Upper lobe of right lung (tissue), 1 donor: ENCODE data around the gene GRIK3. TPM values are rescaled to one million over a fixed set of nuclear protein-coding genes. Genes with fewer than 3 reads are reported as not detected.

Experiments
- ATAC-seq: fragments of 200-7000 bp; cut with Tn5 transposase; one replicate; pipeline ENCODE4 v1.9.1; 2020; ENCODE audit warnings: mild to moderate bottlenecking, moderate library complexity
- DNase-seq: peaks from one replicate; pipeline ENCODE4 v3.0.0-alpha.2; 2020
- H3K27ac ChIP-seq: fragments of 200-600 bp; one replicate; pipeline ENCODE4 v1.8.0; 2022
- H3K27me3 ChIP-seq: fragments of 200-600 bp; one replicate; pipeline ENCODE4 v1.8.0; 2022; ENCODE audit warnings: mild to moderate bottlenecking
- H3K36me3 ChIP-seq: fragments of 200-600 bp; one replicate; pipeline ENCODE4 v1.8.0; 2022
- H3K4me1 ChIP-seq: fragments of 200-600 bp; one replicate; pipeline ENCODE4 v1.8.0; 2022
- H3K4me3 ChIP-seq: fragments of 200-600 bp; one replicate; pipeline ENCODE4 v1.8.0; 2022; ENCODE audit warnings: mild to moderate bottlenecking
- H3K9me3 ChIP-seq: fragments of 200-600 bp; one replicate; pipeline ENCODE4 v1.8.0; 2022
- intact Hi-C: fragments of 100-400 bp; cut with DNase I; formaldehyde crosslinking; loops from one replicate; pipeline ENCODE4 v1.11.0; 2022
- total RNA-seq: library from RNA; stranded (reverse); fragmentation: NEBNext Ultra II Directional; extraction: Animal tissue kit (Norgen Biotek cat#: 25700); gene quantifications from one replicate; pipeline ENCODE4 v1.2.1, GENCODE V29; 2021
- TF ChIP-seq, protein P1 (sequence below): fragments of 200-600 bp; IDR thresholded peaks from one replicate; pipeline ENCODE4 v1.8.0; 2022; ENCODE audit warnings: antibody characterized with exemption
- donor health status: DM: no; HTN: yes; CAD: no; lungs with severe emphysema.

The GRIK3 gene
- total RNA-seq, 1 donor from 2014 or later, result not detected

DNA sequence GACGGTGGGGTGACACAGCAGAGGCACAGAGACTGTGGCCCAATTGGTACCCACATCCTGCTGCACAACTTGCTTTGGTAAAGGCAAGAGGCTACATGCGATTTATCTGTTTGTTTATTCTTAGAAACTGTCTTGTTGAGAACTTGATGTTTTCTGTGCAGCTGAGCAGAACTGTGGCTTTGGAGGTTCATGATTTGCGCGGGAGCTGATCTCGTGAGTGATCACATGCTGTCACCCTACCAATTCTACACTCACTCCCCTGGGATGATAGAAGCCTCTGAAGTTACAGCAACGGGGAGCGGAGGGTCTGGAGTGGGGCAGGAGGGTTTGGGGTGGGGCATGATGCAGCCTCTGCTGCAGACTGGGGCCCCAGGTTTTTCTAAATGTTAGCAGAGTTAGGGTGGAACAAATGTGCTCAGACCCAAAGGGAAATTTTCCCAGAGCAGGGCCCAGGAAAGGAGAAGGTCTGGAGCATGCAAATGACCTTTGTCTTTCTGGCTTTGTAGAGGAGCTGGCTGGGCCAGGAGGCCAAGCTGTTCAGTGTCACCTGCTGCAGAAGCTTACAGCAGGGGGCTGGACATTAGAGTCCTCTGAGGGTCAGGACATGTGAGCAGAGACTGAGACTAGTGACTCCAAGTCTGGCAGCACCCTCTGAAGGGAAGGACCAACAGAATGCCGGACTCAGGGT is 83.6 kb downstream of the GRIK3 start:
- TF ChIP-seq, protein P1, sequence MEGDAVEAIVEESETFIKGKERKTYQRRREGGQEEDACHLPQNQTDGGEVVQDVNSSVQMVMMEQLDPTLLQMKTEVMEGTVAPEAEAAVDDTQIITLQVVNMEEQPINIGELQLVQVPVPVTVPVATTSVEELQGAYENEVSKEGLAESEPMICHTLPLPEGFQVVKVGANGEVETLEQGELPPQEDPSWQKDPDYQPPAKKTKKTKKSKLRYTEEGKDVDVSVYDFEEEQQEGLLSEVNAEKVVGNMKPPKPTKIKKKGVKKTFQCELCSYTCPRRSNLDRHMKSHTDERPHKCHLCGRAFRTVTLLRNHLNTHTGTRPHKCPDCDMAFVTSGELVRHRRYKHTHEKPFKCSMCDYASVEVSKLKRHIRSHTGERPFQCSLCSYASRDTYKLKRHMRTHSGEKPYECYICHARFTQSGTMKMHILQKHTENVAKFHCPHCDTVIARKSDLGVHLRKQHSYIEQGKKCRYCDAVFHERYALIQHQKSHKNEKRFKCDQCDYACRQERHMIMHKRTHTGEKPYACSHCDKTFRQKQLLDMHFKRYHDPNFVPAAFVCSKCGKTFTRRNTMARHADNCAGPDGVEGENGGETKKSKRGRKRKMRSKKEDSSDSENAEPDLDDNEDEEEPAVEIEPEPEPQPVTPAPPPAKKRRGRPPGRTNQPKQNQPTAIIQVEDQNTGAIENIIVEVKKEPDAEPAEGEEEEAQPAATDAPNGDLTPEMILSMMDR, result no peak
- Histone ChIP-seq H3K27me3 (peaks cover 5% of the 10 kb centered on the region), H3K27ac (no peak overlapping the region), H3K4me1 (no peaks in the 10 kb centered on the region), H3K4me3 (no peak overlapping the region), H3K9me3 (no peaks in the 10 kb centered on the region), H3K36me3 (no peaks in the 10 kb centered on the region)
- ATAC-seq (no peak), DNase-seq (no peak)
- intact Hi-C loops, result no loop called here

DNA sequence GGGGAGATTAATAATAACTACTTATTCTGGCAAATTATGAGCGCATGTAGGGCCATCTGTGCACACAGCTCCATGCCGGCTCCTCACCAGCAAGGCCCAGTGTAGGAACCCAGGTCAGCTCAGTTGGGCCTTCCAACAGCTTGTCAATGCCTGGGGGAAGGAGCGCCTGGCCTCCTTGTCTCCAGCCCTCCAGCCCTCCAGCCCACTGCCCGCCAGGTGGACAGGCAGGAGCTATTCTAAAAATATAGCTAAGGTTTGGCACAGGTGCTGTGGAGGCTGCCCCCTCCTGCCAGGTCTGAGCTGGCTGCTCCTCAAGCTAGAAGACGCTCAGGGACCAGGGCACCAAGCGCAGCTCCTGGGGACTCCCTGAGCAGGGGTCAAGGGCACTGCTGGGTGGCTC is 85.7 kb downstream of the GRIK3 start:
- DNase-seq, result no peak
- no peak for ATAC-seq
- TF ChIP-seq, protein P1, result no peak
- no peak overlapping the region for H3K27ac ChIP-seq
- intact Hi-C loops, result no loop called here
- no peak overlapping the region for H3K4me3 ChIP-seq
- no peaks in the 10 kb centered on the region for H3K36me3 ChIP-seq
- H3K9me3 ChIP-seq, result no peaks in the 10 kb centered on the region
- H3K27me3 ChIP-seq, result peaks cover 5% of the 10 kb centered on the region
- no peaks in the 10 kb centered on the region for H3K4me1 ChIP-seq

DNA sequence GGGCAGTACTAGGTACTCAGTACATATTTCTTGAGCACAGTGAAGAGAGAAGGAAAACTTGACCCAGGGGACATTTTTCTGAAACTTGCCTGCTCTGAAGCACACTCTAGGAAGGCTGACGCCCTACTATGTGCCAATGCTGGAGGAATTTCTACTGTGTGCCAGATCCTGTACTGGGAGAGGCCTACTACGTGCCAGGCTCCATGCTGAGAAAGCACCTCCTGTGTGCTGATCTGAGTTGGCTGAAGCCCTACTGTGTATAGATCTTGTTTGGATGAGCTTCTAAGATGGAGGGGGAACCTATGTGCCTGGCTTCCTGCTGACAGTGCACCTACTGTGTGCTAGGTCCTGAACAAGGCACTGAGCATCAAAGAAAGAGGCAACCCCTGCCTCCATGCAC is 86.2 kb downstream of the GRIK3 start:
- no peak overlapping the region for H3K4me3 ChIP-seq
- ATAC-seq, result no peak
- H3K36me3 ChIP-seq, result no peaks in the 10 kb centered on the region
- H3K27ac ChIP-seq, result no peak overlapping the region
- DNase-seq, result no peak
- peaks cover 5% of the 10 kb centered on the region for H3K27me3 ChIP-seq
- TF ChIP-seq, protein P1, result no peak
- intact Hi-C loops, result no loop called here
- no peaks in the 10 kb centered on the region for H3K4me1 ChIP-seq
- H3K9me3 ChIP-seq, result no peaks in the 10 kb centered on the region

DNA sequence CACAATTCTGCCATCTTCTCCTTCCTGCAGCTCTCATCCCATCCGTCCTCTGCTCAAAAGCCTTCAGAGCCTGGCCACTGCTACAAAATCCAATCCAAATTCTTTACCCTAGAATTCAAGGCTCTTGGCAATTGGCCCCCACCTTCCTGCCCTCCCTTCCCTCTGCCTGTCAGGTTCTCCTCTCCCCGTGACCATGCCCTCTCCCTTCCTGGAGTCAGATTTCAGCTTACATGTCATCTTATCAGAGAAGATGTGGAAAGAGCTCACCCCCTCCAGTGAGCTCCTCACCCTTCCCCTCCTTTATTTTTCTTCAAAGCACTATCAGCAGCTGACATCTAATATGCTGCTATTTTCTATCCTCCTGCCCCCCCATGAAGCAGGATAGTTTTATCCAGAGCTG is 86.9 kb downstream of the GRIK3 start:
- Histone ChIP-seq H3K27ac (no peak overlapping the region), H3K4me3 (no peak overlapping the region), H3K27me3 (peaks cover 5% of the 10 kb centered on the region), H3K9me3 (no peaks in the 10 kb centered on the region), H3K36me3 (no peaks in the 10 kb centered on the region), H3K4me1 (no peaks in the 10 kb centered on the region)
- TF ChIP-seq, protein P1, result no peak
- ATAC-seq, result no peak
- intact Hi-C loops, result no loop called here
- DNase-seq, result no peak

DNA sequence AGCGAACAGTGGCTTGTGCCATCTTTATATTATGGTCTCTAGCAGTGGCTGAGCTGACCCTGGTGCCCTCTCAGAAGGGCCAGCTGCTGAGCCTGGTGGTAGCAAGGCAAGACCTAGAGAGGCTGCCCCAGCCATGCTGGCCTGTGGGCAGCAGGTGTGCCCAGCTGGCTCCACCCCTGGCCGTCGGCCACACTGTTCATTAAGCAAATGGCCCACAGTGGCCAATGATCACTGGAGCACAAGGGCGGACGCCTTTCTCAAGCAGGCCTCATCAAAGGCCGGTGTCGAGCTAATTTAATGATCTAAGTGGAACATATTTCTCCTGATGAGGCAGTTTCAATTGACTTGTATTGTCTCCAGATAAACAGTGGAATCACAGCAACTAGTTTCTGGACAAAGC is 89.4 kb downstream of the GRIK3 start:
- ATAC-seq, result no peak
- TF ChIP-seq, protein P1, result no peak
- Histone ChIP-seq H3K27ac (no peak overlapping the region), H3K4me3 (no peak overlapping the region), H3K4me1 (no peaks in the 10 kb centered on the region), H3K27me3 (peaks cover 5% of the 10 kb centered on the region), H3K9me3 (no peaks in the 10 kb centered on the region), H3K36me3 (no peaks in the 10 kb centered on the region)
- DNase-seq, result no peak
- intact Hi-C loops, result no loop called here

DNA sequence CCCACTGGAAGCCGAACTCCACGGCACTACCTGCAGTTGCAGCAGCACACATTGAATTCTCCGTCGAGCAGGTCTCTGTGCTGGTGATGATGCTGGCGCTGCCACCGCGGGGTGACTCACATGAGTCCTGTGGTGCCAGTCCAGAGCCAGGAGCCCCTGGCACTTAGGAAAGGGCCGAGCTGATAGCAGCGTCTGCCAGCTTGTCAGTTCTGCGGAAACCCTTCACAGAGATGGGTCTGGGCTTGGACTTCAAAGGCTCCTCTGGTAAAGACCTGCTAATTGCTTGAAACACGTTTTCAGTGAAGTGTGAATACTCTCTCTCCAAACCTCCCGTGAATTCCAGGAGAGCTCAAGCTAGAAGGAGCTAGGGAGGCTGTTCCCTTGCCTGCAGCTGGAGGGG is 92.2 kb downstream of the GRIK3 start:
- ATAC-seq (no peak), DNase-seq (no peak)
- H3K36me3 ChIP-seq, result no peaks in the 10 kb centered on the region
- no peaks in the 10 kb centered on the region for H3K9me3 ChIP-seq
- H3K27me3 ChIP-seq, result peaks cover 9% of the 10 kb centered on the region
- no peak overlapping the region for H3K4me3 ChIP-seq
- intact Hi-C loops, result no loop called here
- no peak overlapping the region for H3K27ac ChIP-seq
- TF ChIP-seq, protein P1, result no peak
- no peaks in the 10 kb centered on the region for H3K4me1 ChIP-seq
